CD4-positive, alpha-beta memory T cell (primary cell): ENCODE results near the gene RGS10. TPM values are rescaled to one million over a fixed set of nuclear protein-coding genes. Genes with fewer than 3 reads are reported as not detected.

Source experiments
- CTCF ChIA-PET: fragments of 350-600 bp; sonication (Branson Sonifier 250); formaldehyde crosslinking; loops from one replicate; lab custom pipeline; 2021; ENCODE audit warnings: inconsistent platforms; ENCODE audit not compliant: partially characterized antibody; lab: Charles Lee
- POLR2A ChIA-PET: fragments of 350-600 bp; sonication (Branson Sonifier 250); formaldehyde crosslinking; loops from one replicate; lab custom pipeline; 2021; ENCODE audit not compliant: partially characterized antibody; lab: Charles Lee
- DNase-seq, 5 donors: peaks; one replicate each; pipeline versions ENCODE4 v3.0.0 to v3.0.0-alpha.2; 2020 to 2022; ENCODE audit warnings: mixed read lengths in 1 of 5
- H3K27ac ChIP-seq: one replicate; pipeline ENCODE4 v1.7.0; 2013; ENCODE audit warnings: low read depth, low read length
- H3K27me3 ChIP-seq: 2 replicates; pipeline ENCODE4 v1.7.0; 2013; ENCODE audit warnings: mild to moderate bottlenecking, low read length, moderate library complexity; ENCODE audit not compliant: insufficient read depth
- H3K36me3 ChIP-seq: 2 replicates; pipeline ENCODE4 v1.7.0; 2013; ENCODE audit warnings: mild to moderate bottlenecking, low read length, moderate library complexity; ENCODE audit not compliant: insufficient read depth
- H3K4me1 ChIP-seq: 2 replicates; pipeline ENCODE4 v1.7.0; 2013; ENCODE audit warnings: mild to moderate bottlenecking, low read length, moderate library complexity; ENCODE audit not compliant: insufficient read depth
- H3K4me3 ChIP-seq, 2 donors: one replicate each; pipeline ENCODE4 v1.7.0; 2013; ENCODE audit warnings: low read length in 2 of 2, mild to moderate bottlenecking in 1 of 2
- H3K9me3 ChIP-seq, 2 donors: one replicate each; pipeline ENCODE4 v1.7.0; 2013; ENCODE audit warnings: low read length in 2 of 2, control low read depth in 1 of 2; ENCODE audit not compliant: control insufficient read depth in 1 of 2
- H3K27ac Mint-ChIP-seq, 7 donors: one replicate each; pipeline ENCODE4 v1.8.0; 2020 to 2021; ENCODE audit warnings: mixed read lengths in 7 of 7, mild to moderate bottlenecking in 6 of 7, inconsistent platforms in 3 of 7, moderate library complexity in 3 of 7
- H3K27me3 Mint-ChIP-seq, 2 donors: one replicate each; pipeline ENCODE4 v1.8.0; 2020 to 2021; ENCODE audit warnings: mixed read lengths in 2 of 2
- H3K36me3 Mint-ChIP-seq, 2 donors: one replicate each; pipeline ENCODE4 v1.8.0; 2020 to 2021; ENCODE audit warnings: mixed read lengths in 2 of 2, inconsistent platforms in 1 of 2, mild to moderate bottlenecking in 1 of 2
- H3K4me1 Mint-ChIP-seq, 4 donors: one replicate each; pipeline ENCODE4 v1.8.0; 2020 to 2021; ENCODE audit warnings: mixed read lengths in 4 of 4, mild to moderate bottlenecking in 1 of 4
- H3K4me3 Mint-ChIP-seq, 8 donors: one replicate each; pipeline ENCODE4 v1.8.0; 2020 to 2021; ENCODE audit warnings: mixed read lengths in 8 of 8, mild to moderate bottlenecking in 7 of 8, moderate library complexity in 6 of 8, inconsistent platforms in 3 of 8
- H3K9me3 Mint-ChIP-seq, 8 donors: one replicate each; pipeline ENCODE4 v1.8.0; 2020 to 2021; ENCODE audit warnings: mixed read lengths in 8 of 8, mild to moderate bottlenecking in 5 of 8, inconsistent platforms in 3 of 8, moderate library complexity in 1 of 8
- intact Hi-C: fragments of 100-400 bp; cut with micrococcal nuclease; formaldehyde crosslinking; loops from one replicate; pipeline ENCODE4 v1.15.1; 2023
- polyA plus RNA-seq, 2 donors: library from polyadenylated mRNA; unstranded; fragments of 300-500 nt; fragmentation: Illumina TruSeq; gene quantifications; one replicate each; pipeline ENCODE4 v1.2.3, GENCODE V29; 2021
- total RNA-seq, 2 experiments: library from RNA; stranded (reverse); gene quantifications; one replicate each; pipeline ENCODE4 v1.2.3, GENCODE V29; 2021

The RGS10 gene
- total and polyA plus RNA-seq, 4 experiments from 2014 or later, result 115 to 187 (median 137) TPM

DNA sequence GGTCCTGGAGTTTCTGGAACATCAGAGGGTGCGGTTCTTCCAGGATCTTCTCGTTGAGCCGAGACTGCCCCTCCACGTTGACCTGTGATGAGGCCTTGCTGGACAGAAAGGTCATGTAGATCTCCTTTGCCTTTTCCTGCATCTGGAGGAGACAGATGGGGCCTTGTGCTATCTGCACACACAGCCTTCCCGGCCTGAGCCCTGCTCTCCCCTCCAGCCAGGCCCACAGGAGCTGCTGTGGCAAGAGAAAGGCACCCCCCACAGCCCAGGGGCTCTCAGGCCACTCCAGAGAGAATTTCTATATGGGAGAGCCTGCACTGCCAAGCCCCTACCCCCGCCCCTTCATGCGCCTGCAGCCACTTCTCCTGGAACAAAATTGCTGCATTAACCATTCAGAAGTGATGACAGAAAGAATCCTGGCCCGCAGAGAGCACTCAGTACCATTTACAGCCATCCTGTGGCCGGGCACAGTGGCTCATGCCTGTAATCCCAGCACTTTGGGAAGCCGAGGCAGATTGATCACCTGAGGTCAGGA lies 26.9 kb downstream of the RGS10 start:
- CTCF ChIA-PET, result interaction anchor here (0.6 to 4.2 kb wide), 7 partner anchors 13 to 351 kb away, joined by 3 to 57 read pairs (median 5); partner anchors contain the start of gene RGS10
- Mint-ChIP-seq H3K9me3 (peaks cover 0 to 1% (median 0%) of the 10 kb centered on the region in 8 donors), H3K36me3 (peaks cover 29 to 38% of the 10 kb centered on the region in 2 donors), H3K4me3 (peak overlapping the region in 5 of 8 donors; percentile 12 to 82 (median 34)), H3K27ac (peak overlapping the region; percentile 61 to 97 (median 94)), H3K27me3 (no peaks in the 10 kb centered on the region), H3K4me1 (peaks cover 25 to 63% (median 45%) of the 10 kb centered on the region in 4 donors)
- Histone ChIP-seq H3K36me3 (peaks cover 44% of the 10 kb centered on the region), H3K27ac (peak overlapping the region; percentile 70), H3K4me1 (peaks cover 57% of the 10 kb centered on the region), H3K4me3 (no peak overlapping the region), H3K27me3 (no peaks in the 10 kb centered on the region), H3K9me3 (no peaks in the 10 kb centered on the region)
- POLR2A ChIA-PET, result interaction anchor here (0.7 to 4.8 kb wide), 7 partner anchors 13 to 36 kb away, joined by 3 to 107 read pairs (median 12); partner anchors contain the start of gene RGS10
- no peak for DNase-seq
- intact Hi-C loops, result loop anchor here (1.0 to 5.0 kb wide), 3 partner anchors 13 to 38 kb away; partner anchors contain the start of gene RGS10

DNA sequence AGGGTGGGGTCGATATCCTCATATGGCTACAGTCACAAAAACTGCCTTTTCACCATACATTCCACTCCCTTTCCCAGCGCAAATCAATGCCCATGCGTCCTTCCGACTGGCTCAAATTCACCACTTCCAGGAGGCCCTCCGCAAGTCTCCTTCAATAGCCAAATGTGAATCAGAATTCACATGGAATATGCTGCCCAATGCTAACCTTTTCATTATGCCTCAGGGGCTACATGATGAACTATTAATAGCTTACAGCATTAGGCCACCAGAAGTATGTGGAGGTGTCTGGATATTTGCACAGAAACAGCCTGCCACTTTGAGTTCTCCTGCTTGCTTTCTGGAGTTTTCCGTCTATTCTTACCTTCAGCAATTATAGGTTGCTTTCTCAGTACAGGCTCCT lies 27.7 kb downstream of the RGS10 start:
- Mint-ChIP-seq H3K36me3 (peaks cover 29 to 41% of the 10 kb centered on the region in 2 donors), H3K27me3 (no peaks in the 10 kb centered on the region), H3K4me1 (peaks cover 27 to 60% (median 47%) of the 10 kb centered on the region in 4 donors), H3K27ac (peak overlapping the region in 6 of 7 donors; percentile 48 to 95 (median 86)), H3K9me3 (peaks cover 0 to 1% (median 0%) of the 10 kb centered on the region in 8 donors), H3K4me3 (peak overlapping the region in 1 of 8 donors; percentile 52)
- peak overlapping the region; percentile 70 for H3K27ac ChIP-seq
- no peak for DNase-seq
- H3K4me3 ChIP-seq, result no peak overlapping the region
- CTCF ChIA-PET, result interaction anchor here (0.9 to 1.2 kb wide), 2 partner anchors 25 to 28 kb away, joined by 4 to 5 read pairs; partner anchors contain the start of gene RGS10
- H3K36me3 ChIP-seq, result peaks cover 46% of the 10 kb centered on the region
- POLR2A ChIA-PET, result interaction anchor here (0.7 to 3.5 kb wide), 4 partner anchors 12 to 29 kb away, joined by 3 to 12 read pairs (median 4); no protein-coding TSS in a partner anchor
- intact Hi-C loops, result loop anchor here (5.0 kb wide), 1 partner anchor 38 kb away; no protein-coding TSS in a partner anchor
- H3K27me3 ChIP-seq, result no peaks in the 10 kb centered on the region
- H3K9me3 ChIP-seq, result no peaks in the 10 kb centered on the region
- peaks cover 52% of the 10 kb centered on the region for H3K4me1 ChIP-seq

DNA sequence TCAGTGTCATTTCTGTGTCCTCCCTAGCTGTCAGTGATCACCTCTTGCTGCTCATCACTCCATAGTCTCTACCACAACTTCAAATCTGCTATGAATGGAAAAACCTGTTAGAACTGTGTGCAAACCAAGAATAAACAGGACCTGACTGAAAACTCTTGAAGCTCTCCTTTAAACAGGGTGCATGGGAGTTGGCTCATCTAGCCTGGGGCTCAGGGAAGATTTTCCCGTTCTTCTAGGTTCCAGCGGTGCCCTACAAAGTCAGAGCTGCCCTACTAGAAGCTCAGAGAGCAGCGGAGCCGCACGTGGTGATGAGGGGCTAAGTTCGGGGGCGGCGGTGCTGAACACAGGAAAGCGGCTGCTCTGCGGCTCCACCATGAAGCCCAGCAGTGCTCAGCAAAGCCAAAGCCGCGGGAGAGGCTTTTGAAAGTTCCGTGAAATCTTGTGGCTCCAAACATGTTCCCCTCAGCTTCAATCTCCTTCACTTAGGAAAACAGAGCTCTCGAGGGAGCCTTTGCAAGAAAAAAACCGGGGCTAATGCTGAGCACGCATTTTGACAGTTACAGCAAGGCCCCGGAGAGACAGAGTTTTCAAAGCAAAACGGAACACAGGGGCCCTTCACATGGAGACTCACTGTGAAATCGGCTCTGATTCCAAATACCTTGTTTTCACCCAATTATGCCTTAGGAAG lies 30.5 kb downstream of the RGS10 start:
- no peak for DNase-seq
- POLR2A ChIA-PET, result interaction anchor here (1.2 kb wide), 2 partner anchors 10 to 30 kb away, joined by 4 to 6 read pairs; partner anchors contain the start of gene RGS10
- H3K9me3 ChIP-seq, result no peaks in the 10 kb centered on the region
- no peak overlapping the region for H3K27ac ChIP-seq
- Mint-ChIP-seq H3K27me3 (no peaks in the 10 kb centered on the region), H3K27ac (peak overlapping the region in 5 of 7 donors; percentile 11 to 92 (median 75)), H3K4me3 (no peak overlapping the region), H3K4me1 (peaks cover 10 to 39% (median 28%) of the 10 kb centered on the region in 4 donors), H3K36me3 (peaks cover 36 to 52% of the 10 kb centered on the region in 2 donors), H3K9me3 (no peaks in the 10 kb centered on the region)
- H3K4me3 ChIP-seq, result no peak overlapping the region
- no peaks in the 10 kb centered on the region for H3K27me3 ChIP-seq
- peaks cover 23% of the 10 kb centered on the region for H3K4me1 ChIP-seq
- peaks cover 46% of the 10 kb centered on the region for H3K36me3 ChIP-seq
- intact Hi-C loops, result no loop called here
- CTCF ChIA-PET, result interaction anchor here (1.2 kb wide), 1 partner anchor 18 kb away, joined by 3 read pairs; no protein-coding TSS in a partner anchor

DNA sequence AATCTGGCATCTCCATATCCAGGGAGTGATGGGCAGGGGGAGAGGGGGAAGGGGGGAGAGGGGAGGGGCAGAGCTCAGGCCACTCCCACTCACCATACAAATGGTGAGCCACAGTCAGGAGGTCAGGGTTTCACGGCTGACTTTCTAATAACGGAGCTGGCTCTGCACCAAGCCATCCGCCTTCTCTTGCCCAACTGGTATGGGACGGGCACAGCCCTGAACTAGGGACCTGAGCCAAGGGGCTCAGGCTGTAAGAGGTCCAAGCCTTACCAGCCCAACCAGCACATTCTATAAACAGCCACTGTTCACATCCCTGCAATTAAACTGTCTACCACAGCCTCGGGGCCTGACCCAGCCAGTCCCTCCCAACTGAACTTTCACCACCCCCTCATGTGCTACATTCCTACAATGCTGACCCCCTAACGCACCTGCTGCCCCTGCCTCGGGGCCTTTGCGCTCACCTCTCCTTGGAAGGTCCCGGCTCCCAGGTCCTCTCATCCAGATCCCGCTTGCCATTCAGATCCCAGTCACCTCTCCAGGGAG lies 32.5 kb downstream of the RGS10 start:
- Histone ChIP-seq H3K4me3 (no peak overlapping the region), H3K36me3 (peaks cover 39% of the 10 kb centered on the region), H3K9me3 (no peaks in the 10 kb centered on the region), H3K27ac (no peak overlapping the region), H3K27me3 (no peaks in the 10 kb centered on the region), H3K4me1 (peaks cover 11% of the 10 kb centered on the region)
- intact Hi-C loops, result no loop called here
- Mint-ChIP-seq H3K27ac (peak overlapping the region in 6 of 7 donors; percentile 42 to 84 (median 69)), H3K4me3 (peak overlapping the region in 1 of 8 donors; percentile 11), H3K36me3 (peaks cover 43 to 53% of the 10 kb centered on the region in 2 donors), H3K27me3 (no peaks in the 10 kb centered on the region), H3K9me3 (no peaks in the 10 kb centered on the region), H3K4me1 (peaks cover 13 to 32% (median 24%) of the 10 kb centered on the region in 4 donors)
- ChIA-PET CTCF (interaction anchor here (1.0 kb wide), 2 partner anchors 33 to 65 kb away, joined by 3 read pairs; partner anchors contain the start of gene RGS10), POLR2A (interaction anchor here (0.7 to 0.9 kb wide), 2 partner anchors 16 to 33 kb away, joined by 3 read pairs; partner anchors contain the start of gene RGS10)
- no peak for DNase-seq

DNA sequence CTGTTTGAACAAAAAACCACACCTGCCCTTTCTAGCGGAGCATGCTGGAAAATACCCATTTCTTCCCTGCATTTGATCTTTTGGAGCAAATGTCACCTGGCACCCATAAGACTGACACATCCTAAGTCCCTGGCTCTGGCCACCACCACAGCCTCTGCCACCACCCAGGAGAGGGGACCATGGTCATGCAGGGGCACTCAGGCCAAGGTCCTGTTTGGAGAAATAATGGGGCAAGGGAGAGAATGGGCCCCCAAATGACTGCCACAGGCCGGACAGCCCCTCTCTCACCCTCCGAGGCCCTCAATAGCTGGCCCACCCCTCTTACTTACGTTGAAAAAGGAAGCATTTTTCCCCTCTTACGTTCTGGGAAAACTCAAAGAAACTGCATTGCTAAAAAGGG lies 35.4 kb downstream of the RGS10 start:
- POLR2A ChIA-PET, result interaction anchor here (2.8 kb wide), 1 partner anchor 35 kb away, joined by 14 read pairs; the partner anchor contains the start of gene RGS10
- no peaks in the 10 kb centered on the region for H3K9me3 Mint-ChIP-seq
- no peaks in the 10 kb centered on the region for H3K27me3 Mint-ChIP-seq
- peaks cover 43 to 61% of the 10 kb centered on the region in 2 donors for H3K36me3 Mint-ChIP-seq
- intact Hi-C loops, result no loop called here
- Histone ChIP-seq H3K27ac (no peak overlapping the region), H3K9me3 (no peaks in the 10 kb centered on the region), H3K4me3 (no peak overlapping the region), H3K36me3 (peaks cover 25% of the 10 kb centered on the region), H3K4me1 (peaks cover 36% of the 10 kb centered on the region), H3K27me3 (no peaks in the 10 kb centered on the region)
- no peak for DNase-seq
- peaks cover 26 to 56% (median 47%) of the 10 kb centered on the region in 4 donors for H3K4me1 Mint-ChIP-seq
- CTCF ChIA-PET, result no interaction called here
- H3K27ac Mint-ChIP-seq, result peak overlapping the region in 6 of 7 donors; percentile 15 to 85 (median 56)
- H3K4me3 Mint-ChIP-seq, result peak overlapping the region in 3 of 8 donors; percentile 5 to 39 (median 29)

DNA sequence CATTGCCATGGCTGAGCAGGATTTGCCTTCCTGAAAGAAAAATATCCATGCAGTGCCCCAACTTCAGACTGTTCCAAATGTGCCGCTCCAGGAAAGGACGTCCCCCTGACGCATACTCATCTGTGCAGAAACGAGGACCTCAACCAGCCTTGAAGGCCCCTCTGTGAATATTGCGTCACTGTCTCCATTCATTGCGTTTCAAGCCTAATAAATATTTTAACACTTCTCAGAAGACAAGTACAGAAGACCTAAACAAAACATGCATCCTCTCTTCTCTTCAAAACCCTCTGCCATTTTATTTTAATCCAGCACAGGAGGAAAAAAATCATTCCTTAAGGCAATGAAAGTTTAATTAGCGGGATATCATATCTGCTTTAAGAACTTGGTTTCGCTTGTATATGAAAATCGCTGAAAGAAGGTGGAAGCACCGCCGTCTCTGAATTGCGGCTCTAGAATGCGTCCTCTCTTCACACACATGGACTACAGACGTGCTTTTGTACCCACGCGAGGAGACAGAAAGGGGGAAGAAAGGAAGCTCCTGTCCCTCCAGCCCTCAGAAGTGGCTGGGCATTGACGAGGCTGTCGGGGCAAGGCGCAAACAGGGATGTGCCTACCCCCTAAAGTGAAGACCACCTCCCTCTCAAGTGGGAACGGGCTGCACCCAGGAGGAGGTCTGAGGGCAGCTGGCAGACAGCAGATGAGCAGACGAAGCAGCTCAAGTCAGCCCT lies 36.8 kb downstream of the RGS10 start:
- ChIA-PET CTCF (interaction anchor here (0.6 to 1.4 kb wide), 3 partner anchors 11 to 24 kb away, joined by 3 read pairs; no protein-coding TSS in a partner anchor), POLR2A (interaction anchor here (0.8 to 7.4 kb wide), 4 partner anchors 12 to 39 kb away, joined by 3 to 68 read pairs (median 10); partner anchors contain the start of gene RGS10)
- peaks cover 50% of the 10 kb centered on the region for H3K4me1 ChIP-seq
- Mint-ChIP-seq H3K27ac (peak overlapping the region; percentile 35 to 90 (median 73)), H3K4me3 (peak overlapping the region in 5 of 8 donors; percentile 3 to 39 (median 22)), H3K36me3 (peaks cover 32 to 53% of the 10 kb centered on the region in 2 donors), H3K4me1 (peaks cover 33 to 65% (median 56%) of the 10 kb centered on the region in 4 donors), H3K27me3 (no peaks in the 10 kb centered on the region), H3K9me3 (no peaks in the 10 kb centered on the region)
- no peaks in the 10 kb centered on the region for H3K9me3 ChIP-seq
- no peak for DNase-seq
- H3K27me3 ChIP-seq, result no peaks in the 10 kb centered on the region
- H3K36me3 ChIP-seq, result peaks cover 12% of the 10 kb centered on the region
- intact Hi-C loops, result no loop called here
- no peak overlapping the region for H3K27ac ChIP-seq
- no peak overlapping the region for H3K4me3 ChIP-seq
